A549 (cell line): ENCODE data around the gene S100A12. TPM values are rescaled to one million over a fixed set of nuclear protein-coding genes. Genes with fewer than 3 reads are reported as not detected.

Source experiments
- ATAC-seq, 2 experiments: fragments of 200-7000 bp in 1 of 2; fragments of >200 bp in 1 of 2; cut with Nextera tagmentation in 1 of 2; cut with Tn5 transposase in 1 of 2; 3 replicates each; pipeline versions ENCODE4 v1.8.0 to v1.9.1; 2018 to 2020; ENCODE audit warnings: mild to moderate bottlenecking in 1 of 2, moderate library complexity in 1 of 2
- CTCF ChIA-PET: fragments of 300-600 bp; sonication (Branson Sonifier 250); formaldehyde crosslinking; extraction: SDS; loops from one replicate; lab custom pipeline; 2021; ENCODE audit warnings: antibody characterized with exemption, inconsistent platforms; lab: Yijun Ruan, JAX
- POLR2A ChIA-PET: fragments of 350-600 bp; formaldehyde crosslinking; extraction: SDS; loops from one replicate; lab custom pipeline; 2021; ENCODE audit warnings: antibody characterized with exemption, inconsistent platforms; lab: Yijun Ruan, JAX
- DNase-seq, 2 experiments: peaks; one replicate each; pipeline versions ENCODE4 v3.0.0 to v3.0.0-alpha.2; 2011 to 2016; ENCODE audit warnings: low read depth in 1 of 2, low spot score in 1 of 2
- FAIRE-seq: peaks from 2 replicates; lab custom pipeline; 2011; peaks lifted over from hg19 to GRCh38; lab: Jason Lieb, UNC
- H3K27ac ChIP-seq, 2 experiments: fragments of >200 bp; sonication (Bioruptor Twin); formaldehyde crosslinking; 3 replicates each; pipeline ENCODE4 v1.5.1; 2016 to 2017
- H3K4me1 ChIP-seq: fragments of >200 bp; sonication (Bioruptor Twin); formaldehyde crosslinking; 3 replicates; pipeline ENCODE4 v1.6.1; 2016
- H3K4me2 ChIP-seq: fragments of >200 bp; sonication (Bioruptor Twin); formaldehyde crosslinking; 3 replicates; pipeline ENCODE4 v1.6.1; 2016
- H3K4me3 ChIP-seq: fragments of >200 bp; sonication (Bioruptor Twin); formaldehyde crosslinking; 3 replicates; pipeline ENCODE4 v1.5.1; 2016
- H3K9me3 ChIP-seq: fragments of >200 bp; sonication (Bioruptor Twin); formaldehyde crosslinking; 3 replicates; pipeline ENCODE4 v1.6.1; 2016
- ATOH8 ChIP-seq: fragments of 250-450 bp; sonication (Bioruptor Pico); IDR thresholded peaks from 2 replicates; pipeline ENCODE4 v1.5.0; 2020; ENCODE audit warnings: low read depth, mild to moderate bottlenecking, moderate library complexity
- CBX8 ChIP-seq: fragments of 200-600 bp; sonication (generic); IDR thresholded peaks from 2 replicates; pipeline ENCODE4 v1.6.1; 2016
- CEBPB ChIP-seq, 2 experiments: fragments of >200 bp in 1 of 2; sonication (Bioruptor Twin) in 1 of 2; formaldehyde crosslinking in 1 of 2; IDR thresholded peaks; 2 replicates each; pipeline ENCODE4 v1.6.1; 2012 to 2016
- CHD4 ChIP-seq: fragments of 200-600 bp; sonication (generic); IDR thresholded peaks from 2 replicates; pipeline ENCODE4 v1.6.1; 2016; ENCODE audit warnings: antibody characterized with exemption, mild to moderate bottlenecking, borderline replicate concordance
- EHF ChIP-seq: fragments of 250-450 bp; sonication (Bioruptor Pico); IDR thresholded peaks from 2 replicates; pipeline ENCODE4 v1.5.0; 2020; ENCODE audit warnings: mild to moderate bottlenecking
- ELK1 ChIP-seq: fragments of 150-350 bp; IDR thresholded peaks from 2 replicates; pipeline ENCODE4 v1.6.1; 2014; ENCODE audit warnings: low read depth, mild to moderate bottlenecking, low read length
- FOSL2 ChIP-seq, 2 experiments: fragments of 450-650 bp in 1 of 2; fragments of >200 bp in 1 of 2; sonication (Bioruptor Twin) in 1 of 2; formaldehyde crosslinking; IDR thresholded peaks; 2 replicates each; pipeline versions ENCODE4 v1.5.0 to v1.6.1; 2016 to 2020; ENCODE audit warnings: mild to moderate bottlenecking in 1 of 2, moderate library complexity in 1 of 2
- FOXS1 ChIP-seq: fragments of 250-450 bp; sonication (Bioruptor Pico); IDR thresholded peaks from 2 replicates; pipeline ENCODE4 v1.5.0; 2020; ENCODE audit warnings: mild to moderate bottlenecking, moderate library complexity
- GATA3 ChIP-seq: IDR thresholded peaks from 2 replicates; pipeline ENCODE4 v1.6.1; 2012; ENCODE audit warnings: borderline replicate concordance
- HEYL ChIP-seq: fragments of 250-450 bp; sonication (Bioruptor Pico); IDR thresholded peaks from 2 replicates; pipeline ENCODE4 v1.8.0; 2021; ENCODE audit warnings: mild to moderate bottlenecking, moderate library complexity
- HOXB5 ChIP-seq: fragments of 250-450 bp; sonication (Bioruptor Pico); IDR thresholded peaks from 2 replicates; pipeline ENCODE4 v1.5.0; 2020; ENCODE audit warnings: mild to moderate bottlenecking, moderate library complexity
- JUN ChIP-seq, 2 experiments: fragments of >200 bp; sonication (Bioruptor Twin); formaldehyde crosslinking; IDR thresholded peaks; 2 replicates in 1 of 2; 3 replicates in 1 of 2; pipeline ENCODE4 v1.6.1; 2016 to 2017
- MAFK ChIP-seq: fragments of 450-650 bp; IDR thresholded peaks from 2 replicates; pipeline ENCODE4 v1.6.1; 2014; ENCODE audit not compliant: partially characterized antibody
- MAX ChIP-seq: IDR thresholded peaks from 2 replicates; pipeline ENCODE4 v1.6.1; 2012
- NFE2L2 ChIP-seq: fragments of 150-350 bp; conservative IDR thresholded peaks from 2 replicates; pipeline ENCODE4 v1.6.1; 2014; ENCODE audit warnings: low read length
- NR3C1 ChIP-seq: fragments of >200 bp; sonication (Bioruptor Twin); formaldehyde crosslinking; IDR thresholded peaks from 3 replicates; pipeline ENCODE4 v1.6.1; 2017
- PHF8 ChIP-seq: fragments of 200-600 bp; sonication (generic); IDR thresholded peaks from 2 replicates; pipeline ENCODE4 v1.6.1; 2016; ENCODE audit warnings: low read depth, mild to moderate bottlenecking, antibody characterized with exemption, moderate library complexity, borderline replicate concordance
- POLR2A ChIP-seq: IDR thresholded peaks from 2 replicates; pipeline ENCODE4 v1.6.1; 2012; ENCODE audit warnings: mild to moderate bottlenecking, low read length
- POLR2AphosphoS2 ChIP-seq: conservative IDR thresholded peaks from 2 replicates; pipeline ENCODE4 v1.6.1; 2012; ENCODE audit warnings: low read length, improper control_type of control experiment, inconsistent platforms
- RAD21 ChIP-seq, 2 experiments: fragments of >200 bp in 1 of 2; sonication (Bioruptor Twin) in 1 of 2; formaldehyde crosslinking in 1 of 2; IDR thresholded peaks in 1 of 2; conservative IDR thresholded peaks in 1 of 2; 2 replicates in 1 of 2; 3 replicates in 1 of 2; pipeline ENCODE4 v1.6.1; 2012 to 2018; ENCODE audit warnings: inconsistent platforms in 1 of 2
- REST ChIP-seq: fragments of 200-600 bp; sonication (generic); IDR thresholded peaks from 2 replicates; pipeline ENCODE4 v1.6.1; 2016; ENCODE audit warnings: antibody characterized with exemption, mild to moderate bottlenecking, moderate library complexity
- RNF2 ChIP-seq: fragments of 200-600 bp; sonication (generic); IDR thresholded peaks from 2 replicates; pipeline ENCODE4 v1.6.1; 2016; ENCODE audit warnings: low read depth, mild to moderate bottlenecking, antibody characterized with exemption, moderate library complexity, borderline replicate concordance
- SREBF2 ChIP-seq: fragments of 450-650 bp; IDR thresholded peaks from 2 replicates; pipeline ENCODE4 v1.6.1; 2014; ENCODE audit warnings: mild to moderate bottlenecking, moderate library complexity
- TFCP2L1 ChIP-seq: fragments of 250-450 bp; sonication (Bioruptor Pico); IDR thresholded peaks from 2 replicates; pipeline ENCODE4 v1.5.0; 2021; ENCODE audit warnings: mild to moderate bottlenecking
- USF2 ChIP-seq: fragments of 450-650 bp; IDR thresholded peaks from 2 replicates; pipeline ENCODE4 v1.6.1; 2014; ENCODE audit warnings: antibody characterized with exemption
- WGBS: methylation state at CpG from one replicate; pipeline ENCODE4 v1.1.6; 2017; ENCODE audit errors: missing lambda C conversion rate; 5-methylcytosine and 5-hydroxymethylcytosine counted together
- polyA plus RNA-seq, 4 experiments: library from polyadenylated mRNA; depleted of rRNA in 3 of 4; stranded (reverse); fragments of >200 nt; fragmentation: RNase III in 1 of 4; extraction: RNeasy Plus Mini Kit Qiagen cat#74134 plus additional on column Dnase treatment in 1 of 4; gene quantifications; 2 replicates in 3 of 4; 3 replicates in 1 of 4; pipeline ENCODE4 v1.2.3, GENCODE V29; 2011 to 2017

S100A12 gene
- polyA plus RNA-seq, 2 of the 4 experiments (the other 2 are of a cell fraction) = not detected

GRCh38 chr1:153374071-153374470 lies 1.4 kb downstream of the S100A12 start:
- POLR2A ChIA-PET = no interaction called here

GRCh38 chr1:153372571-153372970 lies 2.9 kb downstream of the S100A12 start:
- Histone ChIP-seq H3K27ac (no peak overlapping the region), H3K9me3 (no peaks in the 10 kb centered on the region), H3K4me3 (no peak overlapping the region), H3K4me1 (peaks cover 5% of the 10 kb centered on the region; the same call in 1 of the 3 replicates), H3K4me2 (no peak overlapping the region)
- no peak for TF ChIP-seq EHF (CRISPR knock-in tag)
- TF ChIP-seq NR3C1 = no peak
- no peak for TF ChIP-seq MAX
- no peak for TF ChIP-seq CBX8
- 11% methylated on average over 2 of the region's 2 CpGs for WGBS
- ATAC-seq (no peak), DNase-seq (no peak), FAIRE-seq (no peak)
- ChIA-PET POLR2A (no interaction called here), CTCF (interaction anchor here (0.7 to 6.0 kb wide), 4 partner anchors 19 to 123 kb away, joined by 3 to 41 read pairs (median 4); no protein-coding TSS in a partner anchor)

More at GRCh38 chr1:153374071-153374470, 1.4 kb downstream of the S100A12 start:
- ATAC-seq = no peak
- DNase-seq = no peak
- H3K4me2 ChIP-seq = no peak overlapping the region
- CTCF ChIA-PET = interaction anchor here (1.2 to 6.0 kb wide), 4 partner anchors 11 to 121 kb away, joined by 4 to 41 read pairs (median 5); partner anchors contain the start of gene S100A9
- TF ChIP-seq MAFK = no peak
- no peak for TF ChIP-seq GATA3
- TF ChIP-seq CEBPB (IDR thresholded peaks at IDR 0.05) = no peak
- no peak for TF ChIP-seq POLR2AphosphoS2
- TF ChIP-seq HOXB5 (CRISPR knock-in tag) = no peak
- no peak for TF ChIP-seq USF2
- no peak for TF ChIP-seq SREBF2
- TF ChIP-seq FOSL2 (IDR thresholded peaks at IDR 0.05) = no peak
- no peak for TF ChIP-seq FOSL2 (CRISPR knock-in tag; IDR thresholded peaks at IDR 0.05)
- H3K4me3 ChIP-seq = no peak overlapping the region
- 0% methylated on average over 2 of the region's 2 CpGs for WGBS
- H3K9me3 ChIP-seq = no peaks in the 10 kb centered on the region
- no peak overlapping the region for H3K27ac ChIP-seq
- peaks cover 5% of the 10 kb centered on the region; the same call in 1 of the 3 replicates for H3K4me1 ChIP-seq
- no peak for FAIRE-seq

- ATAC-seq = no peak
- WGBS = 16% methylated on average over 1 of the region's 1 CpG
- H3K4me2 ChIP-seq = no peak overlapping the region
- ChIA-PET POLR2A (no interaction called here), CTCF (no interaction called here)
- no peaks in the 10 kb centered on the region for H3K9me3 ChIP-seq
- H3K4me1 ChIP-seq = peaks cover 5% of the 10 kb centered on the region; the same call in 1 of the 3 replicates
- no peak overlapping the region for H3K4me3 ChIP-seq
- TF ChIP-seq CBX8 (no peak), RNF2 (no peak), JUN (IDR thresholded peaks at IDR 0.05) (no peak), CHD4 (no peak), FOXS1 (CRISPR knock-in tag) (no peak), POLR2A (no peak), MAX (no peak), NFE2L2 (no peak), REST (no peak), ATOH8 (no peak), ELK1 (no peak), TFCP2L1 (CRISPR knock-in tag) (no peak), HEYL (CRISPR knock-in tag) (no peak), RAD21 (conservative IDR thresholded peaks at IDR 0.05 in 1 of 2, IDR thresholded peaks at IDR 0.05 in 1 of 2) (no peak), PHF8 (no peak)
- no peak for DNase-seq
- no peak for FAIRE-seq
- no peak overlapping the region for H3K27ac ChIP-seq
These were observed 4.2 kb downstream of the S100A12 start for GRCh38 chr1:153371231-153371630.
